GM12878 (cell line): ENCODE measurements around the gene FGF1.

Experiments used
- NFYB ChIP-seq: IDR thresholded peaks from 2 replicates; pipeline ENCODE4 v1.6.1; 2011; ENCODE audit warnings: low read depth, mild to moderate bottlenecking, low read length, improper control_type of control experiment, moderate library complexity; ENCODE audit not compliant: insufficient read depth
- POLR2A ChIP-seq: IDR thresholded peaks from 2 replicates; pipeline ENCODE4 v1.6.1; 2011; ENCODE audit warnings: low read depth, mild to moderate bottlenecking, low read length
- RAD21 ChIP-seq: IDR thresholded peaks from 2 replicates; pipeline ENCODE4 v1.6.1; 2011; ENCODE audit warnings: mild to moderate bottlenecking, low read depth, low read length, moderate library complexity; ENCODE audit not compliant: insufficient read depth
- TF ChIP-seq, protein P1 (sequence below), 3 experiments: IDR thresholded peaks in 2 of 3; conservative IDR thresholded peaks in 1 of 3; 2 replicates each; pipeline ENCODE4 v1.5.1; 2011; ENCODE audit warnings: low read depth in 3 of 3, low read length in 3 of 3, mild to moderate bottlenecking in 3 of 3, control low read depth in 2 of 3, moderate library complexity in 2 of 3, inconsistent platforms in 1 of 3, mixed read lengths in 1 of 3; ENCODE audit not compliant: control insufficient read depth in 2 of 3, insufficient read depth in 1 of 3; ENCODE audit errors: extremely low read depth in 1 of 3
- TF ChIP-seq, protein P2 (sequence below): IDR thresholded peaks from 2 replicates; pipeline ENCODE4 v1.6.1; 2012; ENCODE audit warnings: mild to moderate bottlenecking, low read depth, low read length

DNA sequence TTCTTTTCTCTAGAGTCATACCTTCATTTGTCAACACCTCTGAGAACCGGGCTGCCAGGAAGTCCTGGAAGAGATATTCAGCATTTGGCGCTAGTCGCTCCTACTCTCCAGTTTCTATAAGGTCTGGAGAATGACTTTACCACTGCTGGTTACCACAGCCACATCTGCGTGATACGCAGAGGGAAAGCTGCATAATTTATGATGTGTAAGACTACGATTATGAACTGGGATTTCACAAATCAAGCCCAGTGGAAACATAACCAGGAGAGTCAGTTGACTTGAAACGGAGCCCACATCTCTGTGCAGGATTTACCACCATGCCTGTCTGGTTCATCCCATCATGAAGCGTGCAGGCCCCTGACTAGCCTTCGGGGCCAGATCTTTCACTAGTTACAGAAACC is 72.6 kb downstream of the FGF1 start:
- TF ChIP-seq NFYB (no peak), RAD21 (no peak), POLR2A (no peak)
- TF ChIP-seq, protein P1, sequence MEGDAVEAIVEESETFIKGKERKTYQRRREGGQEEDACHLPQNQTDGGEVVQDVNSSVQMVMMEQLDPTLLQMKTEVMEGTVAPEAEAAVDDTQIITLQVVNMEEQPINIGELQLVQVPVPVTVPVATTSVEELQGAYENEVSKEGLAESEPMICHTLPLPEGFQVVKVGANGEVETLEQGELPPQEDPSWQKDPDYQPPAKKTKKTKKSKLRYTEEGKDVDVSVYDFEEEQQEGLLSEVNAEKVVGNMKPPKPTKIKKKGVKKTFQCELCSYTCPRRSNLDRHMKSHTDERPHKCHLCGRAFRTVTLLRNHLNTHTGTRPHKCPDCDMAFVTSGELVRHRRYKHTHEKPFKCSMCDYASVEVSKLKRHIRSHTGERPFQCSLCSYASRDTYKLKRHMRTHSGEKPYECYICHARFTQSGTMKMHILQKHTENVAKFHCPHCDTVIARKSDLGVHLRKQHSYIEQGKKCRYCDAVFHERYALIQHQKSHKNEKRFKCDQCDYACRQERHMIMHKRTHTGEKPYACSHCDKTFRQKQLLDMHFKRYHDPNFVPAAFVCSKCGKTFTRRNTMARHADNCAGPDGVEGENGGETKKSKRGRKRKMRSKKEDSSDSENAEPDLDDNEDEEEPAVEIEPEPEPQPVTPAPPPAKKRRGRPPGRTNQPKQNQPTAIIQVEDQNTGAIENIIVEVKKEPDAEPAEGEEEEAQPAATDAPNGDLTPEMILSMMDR (IDR thresholded peaks at IDR 0.05 in 2 of 3, conservative IDR thresholded peaks at IDR 0.05 in 1 of 3; ENCODE audit: control insufficient read depth in 2 of 3, extremely low read depth in 1 of 3, insufficient read depth in 1 of 3, low read depth in 3 of 3, low read length in 3 of 3), result no peak
- TF ChIP-seq, protein P2, sequence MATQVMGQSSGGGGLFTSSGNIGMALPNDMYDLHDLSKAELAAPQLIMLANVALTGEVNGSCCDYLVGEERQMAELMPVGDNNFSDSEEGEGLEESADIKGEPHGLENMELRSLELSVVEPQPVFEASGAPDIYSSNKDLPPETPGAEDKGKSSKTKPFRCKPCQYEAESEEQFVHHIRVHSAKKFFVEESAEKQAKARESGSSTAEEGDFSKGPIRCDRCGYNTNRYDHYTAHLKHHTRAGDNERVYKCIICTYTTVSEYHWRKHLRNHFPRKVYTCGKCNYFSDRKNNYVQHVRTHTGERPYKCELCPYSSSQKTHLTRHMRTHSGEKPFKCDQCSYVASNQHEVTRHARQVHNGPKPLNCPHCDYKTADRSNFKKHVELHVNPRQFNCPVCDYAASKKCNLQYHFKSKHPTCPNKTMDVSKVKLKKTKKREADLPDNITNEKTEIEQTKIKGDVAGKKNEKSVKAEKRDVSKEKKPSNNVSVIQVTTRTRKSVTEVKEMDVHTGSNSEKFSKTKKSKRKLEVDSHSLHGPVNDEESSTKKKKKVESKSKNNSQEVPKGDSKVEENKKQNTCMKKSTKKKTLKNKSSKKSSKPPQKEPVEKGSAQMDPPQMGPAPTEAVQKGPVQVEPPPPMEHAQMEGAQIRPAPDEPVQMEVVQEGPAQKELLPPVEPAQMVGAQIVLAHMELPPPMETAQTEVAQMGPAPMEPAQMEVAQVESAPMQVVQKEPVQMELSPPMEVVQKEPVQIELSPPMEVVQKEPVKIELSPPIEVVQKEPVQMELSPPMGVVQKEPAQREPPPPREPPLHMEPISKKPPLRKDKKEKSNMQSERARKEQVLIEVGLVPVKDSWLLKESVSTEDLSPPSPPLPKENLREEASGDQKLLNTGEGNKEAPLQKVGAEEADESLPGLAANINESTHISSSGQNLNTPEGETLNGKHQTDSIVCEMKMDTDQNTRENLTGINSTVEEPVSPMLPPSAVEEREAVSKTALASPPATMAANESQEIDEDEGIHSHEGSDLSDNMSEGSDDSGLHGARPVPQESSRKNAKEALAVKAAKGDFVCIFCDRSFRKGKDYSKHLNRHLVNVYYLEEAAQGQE, result no peak
